Loucy (cell line): ENCODE data around the gene SGIP1.
A peak's percentile ranks its signal among the peaks of the same experiment; 100 is the strongest.

Source experiments
- H2AFZ ChIP-seq: fragments of 200-600 bp; sonication (generic); 2 replicates; pipeline ENCODE4 v1.6.0; 2016; ENCODE audit warnings: antibody characterized with exemption, mild to moderate bottlenecking, low read length, moderate library complexity
- H3F3A ChIP-seq: fragments of 200-600 bp; 2 replicates; pipeline ENCODE4 v1.6.0; 2016; ENCODE audit warnings: antibody characterized with exemption, low read depth, mild to moderate bottlenecking
- H3K27me3 ChIP-seq: fragments of 200-600 bp; sonication (generic); 2 replicates; pipeline ENCODE4 v1.6.1; 2014; ENCODE audit warnings: low read length, mild to moderate bottlenecking; ENCODE audit not compliant: insufficient read depth, poor library complexity, severe bottlenecking
- H3K36me3 ChIP-seq: fragments of 200-600 bp; sonication (generic); 2 replicates; pipeline ENCODE4 v1.6.1; 2016; ENCODE audit warnings: low read length; ENCODE audit not compliant: insufficient read depth
- H3K4me1 ChIP-seq: fragments of 200-600 bp; sonication (generic); 2 replicates; pipeline ENCODE4 v1.5.1; 2014; ENCODE audit warnings: low read length, mild to moderate bottlenecking; ENCODE audit not compliant: insufficient read depth, poor library complexity, severe bottlenecking
- H3K4me2 ChIP-seq: fragments of 200-600 bp; sonication (generic); 2 replicates; pipeline ENCODE4 v1.6.0; 2014; ENCODE audit warnings: antibody characterized with exemption, low read length, low read depth, mild to moderate bottlenecking; ENCODE audit not compliant: poor library complexity, severe bottlenecking
- H3K4me3 ChIP-seq: fragments of 200-600 bp; sonication (generic); 2 replicates; pipeline ENCODE4 v1.5.1; 2014; ENCODE audit warnings: low read length, mild to moderate bottlenecking, mixed read lengths; ENCODE audit not compliant: poor library complexity, severe bottlenecking
- H3K79me2 ChIP-seq: fragments of 200-600 bp; sonication (generic); 2 replicates; pipeline ENCODE4 v1.6.1; 2014; ENCODE audit warnings: low read length; ENCODE audit not compliant: insufficient read depth
- H3K9ac ChIP-seq: fragments of 200-600 bp; sonication (generic); 2 replicates; pipeline ENCODE4 v1.6.0; 2014; ENCODE audit warnings: mild to moderate bottlenecking, low read depth, low read length, moderate library complexity; ENCODE audit not compliant: poor library complexity, severe bottlenecking
- H3K9me2 ChIP-seq: fragments of 200-600 bp; sonication (generic); replicated peaks from 2 replicates; pipeline ENCODE4 v1.6.1; 2016; ENCODE audit warnings: low read depth, low read length, mixed read lengths
- H3K9me3 ChIP-seq: fragments of 200-600 bp; sonication (generic); 2 replicates; pipeline ENCODE4 v1.6.1; 2014; ENCODE audit warnings: mild to moderate bottlenecking, antibody characterized with exemption, low read length, low read depth; ENCODE audit not compliant: insufficient read depth
- H4K20me1 ChIP-seq: fragments of 200-600 bp; sonication (generic); 2 replicates; pipeline ENCODE4 v1.6.0; 2014; ENCODE audit warnings: antibody characterized with exemption, low read length, mild to moderate bottlenecking; ENCODE audit not compliant: insufficient read depth, poor library complexity, severe bottlenecking
- EZH2phosphoT487 ChIP-seq: fragments of 200-600 bp; IDR thresholded peaks from 2 replicates; pipeline ENCODE4 v1.6.1; 2018; ENCODE audit warnings: antibody characterized with exemption, mild to moderate bottlenecking, moderate library complexity, borderline replicate concordance
- TF ChIP-seq, protein P1 (sequence below): fragments of 200-600 bp; sonication (generic); conservative IDR thresholded peaks from 2 replicates; pipeline ENCODE4 v1.5.1; 2014; ENCODE audit warnings: mild to moderate bottlenecking, antibody characterized with exemption, low read length

Gene SGIP1

DNA sequence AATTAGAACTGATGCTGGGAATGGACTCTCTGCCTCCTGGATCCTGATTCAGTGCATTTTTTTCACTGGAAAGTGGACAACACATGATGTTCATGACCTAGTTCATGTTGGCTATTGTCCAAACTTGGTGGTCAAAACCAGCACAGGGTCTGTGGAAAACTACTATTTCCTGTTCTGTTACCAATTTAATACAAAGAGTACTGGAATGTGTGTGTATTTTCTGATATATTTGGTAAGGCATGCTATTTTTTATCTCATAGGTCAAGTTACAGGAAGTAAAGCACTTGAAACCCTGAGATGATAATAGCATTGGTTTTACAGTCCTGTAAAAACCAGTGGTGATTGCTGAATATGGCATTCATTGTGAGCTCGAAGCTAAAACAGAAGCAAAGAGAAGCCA lies 89.9 kb downstream of the SGIP1 start:
- Histone ChIP-seq H3K4me2 (peak overlapping the region; percentile 68), H4K20me1 (no peaks in the 10 kb centered on the region), H3K9ac (no peak overlapping the region), H3K36me3 (no peaks in the 10 kb centered on the region), H3F3A (no peaks in the 10 kb centered on the region), H3K4me1 (peaks cover 28% of the 10 kb centered on the region), H2AFZ (peak overlapping the region; percentile 10), H3K9me3 (no peaks in the 10 kb centered on the region), H3K4me3 (peak overlapping the region; percentile 40), H3K9me2 (no peaks in the 10 kb centered on the region), H3K27me3 (no peaks in the 10 kb centered on the region), H3K79me2 (no peaks in the 10 kb centered on the region)
- no peak for TF ChIP-seq EZH2phosphoT487
- TF ChIP-seq, protein P1, sequence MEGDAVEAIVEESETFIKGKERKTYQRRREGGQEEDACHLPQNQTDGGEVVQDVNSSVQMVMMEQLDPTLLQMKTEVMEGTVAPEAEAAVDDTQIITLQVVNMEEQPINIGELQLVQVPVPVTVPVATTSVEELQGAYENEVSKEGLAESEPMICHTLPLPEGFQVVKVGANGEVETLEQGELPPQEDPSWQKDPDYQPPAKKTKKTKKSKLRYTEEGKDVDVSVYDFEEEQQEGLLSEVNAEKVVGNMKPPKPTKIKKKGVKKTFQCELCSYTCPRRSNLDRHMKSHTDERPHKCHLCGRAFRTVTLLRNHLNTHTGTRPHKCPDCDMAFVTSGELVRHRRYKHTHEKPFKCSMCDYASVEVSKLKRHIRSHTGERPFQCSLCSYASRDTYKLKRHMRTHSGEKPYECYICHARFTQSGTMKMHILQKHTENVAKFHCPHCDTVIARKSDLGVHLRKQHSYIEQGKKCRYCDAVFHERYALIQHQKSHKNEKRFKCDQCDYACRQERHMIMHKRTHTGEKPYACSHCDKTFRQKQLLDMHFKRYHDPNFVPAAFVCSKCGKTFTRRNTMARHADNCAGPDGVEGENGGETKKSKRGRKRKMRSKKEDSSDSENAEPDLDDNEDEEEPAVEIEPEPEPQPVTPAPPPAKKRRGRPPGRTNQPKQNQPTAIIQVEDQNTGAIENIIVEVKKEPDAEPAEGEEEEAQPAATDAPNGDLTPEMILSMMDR: no peak

DNA sequence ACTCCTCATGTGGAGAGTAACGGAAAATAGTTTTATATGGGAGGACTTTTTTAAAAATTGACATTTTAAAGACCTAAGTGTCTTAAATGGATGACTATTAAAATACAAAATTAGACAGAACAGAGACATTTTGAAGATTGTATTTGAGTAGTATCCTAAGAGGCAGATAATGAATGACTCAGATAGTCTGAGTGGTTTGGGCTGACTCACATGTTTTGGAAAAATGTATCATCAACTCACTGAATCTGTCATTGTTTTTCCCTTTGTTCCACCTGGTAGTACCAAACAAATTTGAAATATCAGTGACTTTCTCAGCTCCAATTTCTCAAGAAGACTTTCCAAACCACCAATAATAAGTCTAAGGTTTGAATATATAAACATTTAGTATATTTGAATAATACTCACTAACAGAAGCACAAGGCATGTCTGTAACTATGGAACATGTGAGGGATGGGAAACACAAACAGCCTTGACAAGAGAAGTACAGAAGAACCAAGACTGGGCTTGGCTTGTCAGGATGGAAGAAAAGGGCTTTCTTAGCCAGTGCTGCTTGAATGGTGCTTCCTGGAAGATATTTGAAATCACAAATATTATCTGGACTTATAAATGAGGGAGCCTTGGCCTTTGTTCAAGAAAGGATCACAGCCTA lies 90.6 kb downstream of the SGIP1 start:
- Histone ChIP-seq H4K20me1 (no peaks in the 10 kb centered on the region), H3K27me3 (no peaks in the 10 kb centered on the region), H2AFZ (peak overlapping the region; percentile 21; the same call in 1 of the 2 replicates), H3K4me2 (peak overlapping the region; percentile 68), H3K4me1 (peaks cover 28% of the 10 kb centered on the region), H3K9me3 (no peaks in the 10 kb centered on the region), H3K79me2 (no peaks in the 10 kb centered on the region), H3K36me3 (no peaks in the 10 kb centered on the region), H3F3A (no peaks in the 10 kb centered on the region), H3K4me3 (peak overlapping the region; percentile 40), H3K9me2 (no peaks in the 10 kb centered on the region), H3K9ac (no peak overlapping the region)
- no peak for TF ChIP-seq EZH2phosphoT487
- TF ChIP-seq, protein P1: no peak

DNA sequence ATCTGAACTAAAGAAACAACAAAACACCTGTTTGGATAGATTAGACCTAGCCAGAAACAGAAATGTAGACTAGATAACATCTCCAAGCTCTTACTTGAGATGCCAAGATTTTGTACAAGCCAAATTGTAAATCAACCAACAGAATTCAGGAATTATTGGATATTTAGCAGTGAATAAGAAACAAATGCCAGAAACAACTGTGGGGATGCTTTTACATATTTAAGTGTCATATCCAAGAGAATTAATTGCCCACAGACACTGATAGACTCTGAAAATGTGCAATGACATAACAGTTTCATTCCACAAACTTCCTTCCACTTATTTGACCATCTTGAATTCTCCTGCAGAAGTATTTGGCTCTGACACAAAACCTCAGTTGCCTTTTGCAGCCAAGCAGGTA lies 92.3 kb downstream of the SGIP1 start:
- H3K9ac ChIP-seq: no peak overlapping the region
- no peak overlapping the region for H3K4me3 ChIP-seq
- H3K9me2 ChIP-seq: no peaks in the 10 kb centered on the region
- H2AFZ ChIP-seq: no peak overlapping the region
- no peaks in the 10 kb centered on the region for H3K27me3 ChIP-seq
- no peaks in the 10 kb centered on the region for H4K20me1 ChIP-seq
- no peak overlapping the region for H3K4me2 ChIP-seq
- H3K9me3 ChIP-seq: no peaks in the 10 kb centered on the region
- no peaks in the 10 kb centered on the region for H3K79me2 ChIP-seq
- no peaks in the 10 kb centered on the region for H3K36me3 ChIP-seq
- no peaks in the 10 kb centered on the region for H3F3A ChIP-seq
- no peak for TF ChIP-seq EZH2phosphoT487
- TF ChIP-seq, protein P1: no peak
- peaks cover 28% of the 10 kb centered on the region for H3K4me1 ChIP-seq
